GM12864 (cell line): Measurements from ENCODE around the gene KLRC3.
"Not testable (repeated sequence)": the region's sequence is repeated elsewhere in the genome, so short reads cannot be mapped to it uniquely, and the experiment has no call there.

Experiments
- DNase-seq: peaks from one replicate; pipeline ENCODE4 v3.0.0-alpha.2; 2011; ENCODE audit warnings: low read depth
- H3K4me3 ChIP-seq: 2 replicates; pipeline ENCODE4 v1.5.1; 2011; ENCODE audit warnings: mild to moderate bottlenecking, low read depth, low read length, control low read depth
- TF ChIP-seq, protein P1 (sequence below): IDR thresholded peaks from 2 replicates; pipeline ENCODE4 v1.5.1; 2011; ENCODE audit warnings: low read depth, mild to moderate bottlenecking, moderate library complexity, low read length, control low read depth, inconsistent platforms; ENCODE audit errors: missing control alignments

The KLRC3 gene

DNA sequence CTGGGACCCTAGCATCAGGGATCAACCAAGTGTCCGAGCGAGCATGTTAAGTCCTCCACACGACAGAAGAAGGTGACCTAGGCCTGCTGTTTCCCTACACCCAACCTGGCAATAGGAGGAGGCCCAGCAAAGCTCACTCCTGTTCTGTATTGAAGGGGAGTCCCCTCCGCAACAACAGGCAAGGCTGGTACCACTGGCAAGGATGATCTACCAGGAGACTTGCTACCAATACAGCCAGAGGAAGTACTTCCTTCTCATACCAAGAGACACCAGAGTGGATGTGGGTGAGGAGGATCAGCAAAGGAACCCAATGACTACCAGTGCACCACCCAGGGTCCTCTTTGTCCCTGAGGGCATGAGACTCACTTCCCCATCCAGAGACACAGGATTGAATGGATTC is 27.8 kb upstream of the KLRC3 start:
- H3K4me3 ChIP-seq: no peak overlapping the region
- no peak for DNase-seq
- TF ChIP-seq, protein P1, sequence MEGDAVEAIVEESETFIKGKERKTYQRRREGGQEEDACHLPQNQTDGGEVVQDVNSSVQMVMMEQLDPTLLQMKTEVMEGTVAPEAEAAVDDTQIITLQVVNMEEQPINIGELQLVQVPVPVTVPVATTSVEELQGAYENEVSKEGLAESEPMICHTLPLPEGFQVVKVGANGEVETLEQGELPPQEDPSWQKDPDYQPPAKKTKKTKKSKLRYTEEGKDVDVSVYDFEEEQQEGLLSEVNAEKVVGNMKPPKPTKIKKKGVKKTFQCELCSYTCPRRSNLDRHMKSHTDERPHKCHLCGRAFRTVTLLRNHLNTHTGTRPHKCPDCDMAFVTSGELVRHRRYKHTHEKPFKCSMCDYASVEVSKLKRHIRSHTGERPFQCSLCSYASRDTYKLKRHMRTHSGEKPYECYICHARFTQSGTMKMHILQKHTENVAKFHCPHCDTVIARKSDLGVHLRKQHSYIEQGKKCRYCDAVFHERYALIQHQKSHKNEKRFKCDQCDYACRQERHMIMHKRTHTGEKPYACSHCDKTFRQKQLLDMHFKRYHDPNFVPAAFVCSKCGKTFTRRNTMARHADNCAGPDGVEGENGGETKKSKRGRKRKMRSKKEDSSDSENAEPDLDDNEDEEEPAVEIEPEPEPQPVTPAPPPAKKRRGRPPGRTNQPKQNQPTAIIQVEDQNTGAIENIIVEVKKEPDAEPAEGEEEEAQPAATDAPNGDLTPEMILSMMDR: no peak

DNA sequence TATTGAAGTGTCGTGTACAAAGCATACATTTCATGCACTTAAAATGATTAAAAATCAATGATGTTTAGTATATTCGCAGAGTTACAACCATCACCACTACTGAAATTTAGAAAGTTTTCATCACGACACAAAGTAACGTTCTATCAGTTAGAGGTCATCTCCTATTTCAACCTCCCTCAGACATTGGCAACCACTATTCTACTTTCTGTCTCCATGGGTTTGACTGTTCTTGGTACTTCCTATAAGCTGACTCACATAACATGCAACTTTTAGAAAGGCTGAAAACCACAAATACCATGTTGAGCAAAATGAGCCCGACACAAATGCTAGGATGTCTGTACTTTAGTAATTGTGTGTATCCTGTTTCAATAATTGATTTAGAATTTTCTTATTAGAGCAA is 25.7 kb upstream of the KLRC3 start:
- DNase-seq, H3K4me3 ChIP-seq: not testable (repeated sequence)

DNA sequence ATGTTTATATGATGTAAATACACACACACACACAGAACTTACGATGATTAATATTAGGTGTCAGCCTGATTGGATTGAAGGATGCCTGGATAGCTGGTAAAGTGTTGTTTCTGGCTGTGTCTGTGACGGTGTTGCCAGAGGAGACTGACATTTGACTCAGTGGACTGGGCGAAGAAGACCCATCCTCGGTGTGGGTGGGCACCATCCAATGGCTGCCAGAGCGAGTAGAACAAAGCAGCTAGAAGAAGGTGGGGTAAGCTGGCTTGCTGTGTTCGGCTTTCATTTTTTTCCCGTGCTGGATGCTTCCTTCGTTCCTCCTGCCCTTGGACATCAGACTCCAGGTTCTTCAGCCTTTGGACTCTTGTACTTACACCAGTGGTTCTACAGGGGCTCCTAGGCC is 20.7 kb upstream of the KLRC3 start:
- H3K4me3 ChIP-seq, DNase-seq: not testable (repeated sequence)

DNA sequence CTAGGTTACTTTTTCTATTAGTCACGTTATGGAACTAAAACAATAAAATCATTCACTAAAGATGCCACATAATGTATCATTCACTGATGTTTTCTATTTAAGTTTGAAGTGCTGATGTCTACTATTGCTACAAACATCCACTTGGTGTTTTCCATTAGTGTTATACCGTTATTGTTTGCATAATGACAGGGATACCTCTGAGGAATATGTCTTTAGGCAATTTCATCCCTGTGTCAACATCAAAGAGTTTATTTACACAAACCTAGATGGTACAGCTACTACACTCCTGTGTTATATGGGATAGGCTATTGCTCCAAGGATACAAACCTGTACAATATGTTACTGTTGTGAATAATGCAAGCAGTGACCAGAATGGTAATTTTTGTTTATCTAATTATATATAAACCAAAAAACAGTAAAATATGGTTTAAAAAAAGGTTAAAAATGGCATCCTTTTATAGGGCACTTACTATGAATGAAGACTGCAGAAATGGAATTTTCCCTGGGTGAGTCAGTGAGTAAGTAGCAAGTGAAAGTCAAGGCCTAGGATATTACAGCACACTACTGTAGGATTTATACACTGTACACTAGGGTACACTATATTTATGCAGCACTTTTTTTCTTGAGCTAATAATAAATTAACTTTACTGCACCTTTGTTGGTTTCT is 19.3 kb upstream of the KLRC3 start:
- H3K4me3 ChIP-seq, DNase-seq: not testable (repeated sequence)

DNA sequence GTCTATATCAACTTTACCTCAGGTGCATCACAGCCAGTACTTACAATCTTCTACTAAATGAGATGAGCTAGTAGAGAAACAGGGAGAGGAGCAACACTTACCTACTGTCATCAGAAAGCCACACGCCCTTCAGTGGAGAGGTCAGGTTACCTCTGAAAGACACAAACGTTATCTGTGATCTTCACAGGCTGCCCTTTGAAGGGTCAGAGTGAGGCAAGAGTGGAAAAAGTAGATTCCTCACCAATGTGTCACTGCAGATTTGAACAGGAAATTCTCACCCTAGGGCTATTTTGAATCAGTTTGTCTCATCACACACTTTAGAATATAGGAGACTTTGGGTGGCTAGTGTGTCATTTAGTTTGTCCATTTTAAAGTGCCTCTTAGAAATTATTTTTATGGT is 17.2 kb upstream of the KLRC3 start:
- not testable (repeated sequence) for H3K4me3 ChIP-seq, DNase-seq

DNA sequence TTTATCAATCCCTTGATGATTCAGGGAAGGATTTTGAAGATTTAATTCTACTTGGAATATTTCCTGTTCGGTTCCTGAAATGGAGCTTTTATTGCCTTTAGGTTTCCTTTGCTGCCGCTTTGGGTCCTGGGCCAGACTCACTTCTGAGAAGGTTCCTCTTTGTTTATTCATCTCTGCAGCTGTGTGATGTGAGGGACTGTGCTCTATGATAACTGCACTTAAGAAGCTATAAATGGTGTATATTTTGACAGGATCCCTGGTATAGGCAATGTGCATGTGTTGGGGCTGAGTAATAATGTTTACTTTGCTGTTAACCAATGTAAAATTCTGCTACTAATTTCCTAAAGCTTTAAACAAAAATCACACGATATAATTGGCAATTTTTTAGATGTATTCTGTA is 15.4 kb upstream of the KLRC3 start, which contains the start of gene KLRC2:
Gene KLRC2 (minus strand): TSS at position 195 of the 400 bp plus-strand sequence. CDS start 24 bp downstream, at position 171.
- H3K4me3 ChIP-seq, DNase-seq: not testable (repeated sequence)

DNA sequence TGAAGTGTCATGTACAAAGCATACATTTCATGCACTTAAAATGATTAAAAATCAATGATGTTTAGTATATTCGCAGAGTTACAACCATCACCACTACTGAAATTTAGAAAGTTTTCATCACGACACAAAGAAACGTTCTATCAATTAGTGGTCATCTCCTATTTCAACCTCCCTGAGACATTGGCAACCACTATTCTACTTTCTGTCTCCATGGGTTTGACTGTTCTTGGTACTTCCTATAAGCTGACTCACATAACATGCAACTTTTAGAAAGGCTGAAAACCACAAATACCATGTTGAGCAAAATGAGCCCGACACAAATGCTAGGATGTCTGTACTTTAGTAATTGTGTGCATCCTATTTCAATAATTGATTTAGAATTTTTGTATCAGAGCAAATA is 10.2 kb upstream of the KLRC3 start:
- DNase-seq, H3K4me3 ChIP-seq: not testable (repeated sequence)

DNA sequence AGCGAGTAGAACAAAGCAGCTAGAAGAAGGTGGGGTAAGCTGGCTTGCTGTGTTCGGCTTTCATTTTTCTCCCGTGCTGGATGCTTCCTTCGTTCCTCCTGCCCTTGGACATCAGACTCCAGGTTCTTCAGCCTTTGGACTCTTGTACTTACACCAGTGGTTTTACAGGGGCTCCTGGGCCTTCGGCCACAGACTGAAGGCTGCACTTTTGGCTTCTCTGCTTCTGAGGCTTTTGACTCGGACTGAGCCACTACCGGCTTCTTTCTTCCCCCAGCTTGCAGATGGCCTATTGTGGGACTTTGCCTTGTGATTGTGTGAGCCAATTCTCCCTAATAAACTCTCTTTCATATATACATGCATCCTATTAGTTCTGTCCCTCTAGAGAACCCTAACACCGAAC is 5.5 kb upstream of the KLRC3 start:
- not testable (repeated sequence) for DNase-seq, H3K4me3 ChIP-seq

DNA sequence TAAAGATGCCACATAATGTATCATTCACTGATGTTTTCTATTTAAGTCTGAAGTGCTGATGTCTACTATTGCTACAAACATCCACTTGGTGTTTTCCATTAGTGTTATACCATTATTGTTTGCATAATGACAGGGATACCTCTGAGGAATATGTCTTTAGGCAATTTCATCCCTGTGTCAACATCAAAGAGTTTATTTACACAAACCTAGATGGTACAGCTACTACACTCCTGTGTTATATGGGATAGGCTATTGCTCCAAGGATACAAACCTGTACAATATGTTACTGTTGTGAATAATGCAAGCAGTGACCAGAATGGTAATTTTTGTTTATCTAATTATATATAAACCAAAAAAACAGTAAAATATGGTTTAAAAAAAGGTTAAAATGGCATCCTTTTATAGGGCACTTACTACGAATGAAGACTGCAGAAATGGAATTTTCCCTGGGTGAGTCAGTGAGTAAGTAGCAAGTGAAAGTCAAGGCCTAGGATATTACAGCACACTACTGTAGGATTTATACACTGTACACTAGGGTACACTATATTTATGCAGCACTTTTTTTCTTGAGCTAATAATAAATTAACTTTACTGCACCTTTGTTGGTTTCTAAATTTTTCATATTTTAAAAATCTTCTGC is 4.0 kb upstream of the KLRC3 start:
- DNase-seq: not testable (repeated sequence)

DNA sequence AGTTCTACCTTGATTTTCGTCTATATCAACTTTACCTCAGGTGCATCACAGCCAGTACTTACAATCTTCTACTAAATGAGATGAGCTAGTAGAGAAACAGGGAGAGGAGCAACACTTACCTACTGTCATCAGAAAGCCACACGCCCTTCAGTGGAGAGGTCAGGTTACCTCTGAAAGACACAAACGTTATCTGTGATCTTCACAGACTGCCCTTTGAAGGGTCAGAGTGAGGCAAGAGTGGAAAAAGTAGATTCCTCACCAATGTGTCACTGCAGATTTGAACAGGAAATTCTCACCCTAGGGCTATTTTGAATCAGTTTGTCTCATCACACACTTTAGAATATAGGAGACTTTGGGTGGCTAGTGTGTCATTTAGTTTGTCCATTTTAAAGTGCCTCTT is 1.8 kb upstream of the KLRC3 start:
- DNase-seq, H3K4me3 ChIP-seq: not testable (repeated sequence)

More for the DNA sequence above, 4.0 kb upstream of the KLRC3 start:
- H3K4me3 ChIP-seq: not testable (repeated sequence)

DNA sequence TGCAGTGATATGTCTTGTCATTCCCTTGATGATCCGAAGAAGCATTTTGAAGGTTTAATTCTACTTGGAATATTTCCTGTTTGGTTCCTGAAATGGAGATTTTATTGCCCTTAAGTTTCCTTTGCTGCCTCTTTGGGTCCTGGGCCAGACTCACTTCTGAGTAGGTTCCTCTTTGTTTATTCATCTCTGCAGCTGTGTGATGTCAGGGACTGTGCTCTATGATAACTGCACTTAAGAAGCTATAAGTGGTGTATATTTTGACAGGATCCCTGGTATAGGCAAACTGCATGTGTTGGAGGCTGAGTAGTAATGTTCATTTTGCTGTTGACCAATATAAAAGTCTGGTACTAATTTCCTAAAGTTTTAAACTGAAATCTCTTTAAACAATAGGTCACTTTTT is 11.0 kb downstream of the KLRC3 start, which contains the start of gene KLRC4:
Gene KLRC4 (minus strand): TSS at position 366 of the 400 bp plus-strand sequence. CDS start 182 bp downstream, at position 184.
- no peak for DNase-seq
- H3K4me3 ChIP-seq: no peak within 1 kb of the TSS
- TF ChIP-seq, protein P1: no peak

DNA sequence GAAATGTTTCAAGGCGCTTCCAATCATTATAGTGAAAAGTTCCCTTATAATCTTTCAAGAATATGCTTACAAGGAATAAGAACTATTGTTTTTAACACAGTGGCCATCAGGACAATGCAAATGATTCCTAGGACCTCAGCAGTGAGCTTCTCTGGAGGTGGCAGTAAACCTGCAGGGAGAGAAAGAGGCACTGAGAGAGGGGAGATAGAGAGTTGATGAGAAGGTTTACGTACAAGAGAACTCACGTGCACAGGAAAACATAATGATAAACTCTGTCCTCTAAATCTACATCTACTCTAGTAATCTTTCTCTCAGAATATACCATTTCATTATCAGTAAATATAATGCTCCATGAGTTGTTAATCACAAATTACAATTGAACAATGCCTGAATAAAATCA is 11.6 kb downstream of the KLRC3 start:
- TF ChIP-seq, protein P1: no peak
- no peak for DNase-seq
- no peak overlapping the region for H3K4me3 ChIP-seq
